Adrenal gland (tissue), 5 donors: Measurements from ENCODE around the gene ABCG1.

Source experiments
- POLR2A ChIP-seq, 2 donors: fragments of 450-650 bp; IDR thresholded peaks; one replicate each; pipeline ENCODE4 v1.6.1; 2017; ENCODE audit warnings: antibody characterized with exemption in 2 of 2, mild to moderate bottlenecking in 2 of 2, moderate library complexity in 1 of 2
- TF ChIP-seq, protein P1 (sequence below), 6 experiments: fragments of 450-650 bp in 4 of 6; fragments of 200-600 bp in 2 of 6; sonication (generic) in 1 of 6; IDR thresholded peaks; 1 replicate in 5 of 6; 2 replicates in 1 of 6; pipeline versions ENCODE4 v1.5.1 to v1.8.0; 2016 to 2021; ENCODE audit warnings: antibody characterized with exemption in 6 of 6, mild to moderate bottlenecking in 2 of 6, moderate library complexity in 1 of 6
- donor health status: DM: no; HTN: no; CAD: no.

DNA sequence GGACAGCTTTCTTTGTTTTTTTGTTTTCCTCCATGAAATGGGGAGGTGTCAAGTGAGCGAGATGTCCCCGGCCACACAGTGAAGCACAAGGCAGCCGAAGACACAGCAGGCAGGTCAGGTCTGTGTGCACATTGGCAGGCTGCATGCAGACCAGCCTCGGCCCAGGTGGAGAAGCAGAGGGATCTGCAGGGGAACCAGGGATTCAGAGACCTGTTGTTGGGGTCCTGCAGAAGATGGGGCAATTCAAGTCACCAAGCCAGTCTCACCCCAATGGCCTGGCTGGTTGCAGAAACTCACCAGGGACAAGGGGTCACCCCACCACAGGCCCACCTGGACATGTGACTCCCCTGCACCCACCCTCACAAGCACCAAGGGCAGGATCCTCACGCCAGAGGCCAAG lies 4.0 kb upstream of the ABCG1 start:
- TF ChIP-seq, protein P1, sequence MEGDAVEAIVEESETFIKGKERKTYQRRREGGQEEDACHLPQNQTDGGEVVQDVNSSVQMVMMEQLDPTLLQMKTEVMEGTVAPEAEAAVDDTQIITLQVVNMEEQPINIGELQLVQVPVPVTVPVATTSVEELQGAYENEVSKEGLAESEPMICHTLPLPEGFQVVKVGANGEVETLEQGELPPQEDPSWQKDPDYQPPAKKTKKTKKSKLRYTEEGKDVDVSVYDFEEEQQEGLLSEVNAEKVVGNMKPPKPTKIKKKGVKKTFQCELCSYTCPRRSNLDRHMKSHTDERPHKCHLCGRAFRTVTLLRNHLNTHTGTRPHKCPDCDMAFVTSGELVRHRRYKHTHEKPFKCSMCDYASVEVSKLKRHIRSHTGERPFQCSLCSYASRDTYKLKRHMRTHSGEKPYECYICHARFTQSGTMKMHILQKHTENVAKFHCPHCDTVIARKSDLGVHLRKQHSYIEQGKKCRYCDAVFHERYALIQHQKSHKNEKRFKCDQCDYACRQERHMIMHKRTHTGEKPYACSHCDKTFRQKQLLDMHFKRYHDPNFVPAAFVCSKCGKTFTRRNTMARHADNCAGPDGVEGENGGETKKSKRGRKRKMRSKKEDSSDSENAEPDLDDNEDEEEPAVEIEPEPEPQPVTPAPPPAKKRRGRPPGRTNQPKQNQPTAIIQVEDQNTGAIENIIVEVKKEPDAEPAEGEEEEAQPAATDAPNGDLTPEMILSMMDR (IDR thresholded peaks at IDR 0.05): no peak
- no peak for TF ChIP-seq POLR2A (IDR thresholded peaks at IDR 0.05)
